Measurements from ENCODE around the gene CCDC66.

CCDC66 gene

DNA sequence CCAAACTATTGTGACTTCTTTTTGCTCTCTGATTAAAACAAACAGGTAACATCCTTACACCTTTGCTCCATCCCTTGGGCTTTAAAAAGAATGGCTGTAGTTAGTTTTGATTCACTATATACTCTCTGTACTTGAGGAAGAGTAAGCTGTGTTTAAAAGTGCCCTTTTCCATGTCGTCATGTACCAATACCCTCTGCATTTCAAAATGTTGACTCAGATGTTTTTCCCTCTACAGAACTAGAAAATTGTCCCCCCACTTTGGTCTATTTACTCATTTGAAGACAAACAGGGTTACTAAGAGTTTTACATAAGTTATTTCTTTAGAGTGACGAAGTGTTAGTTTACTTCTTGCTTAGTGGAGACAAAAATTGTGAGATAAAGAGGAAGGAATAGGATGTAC, 63.4 kb downstream of the CCDC66 start:
- no peak overlapping the region for H3K4me2 ChIP-seq (ENCODE audit: low read length)
- no peak overlapping the region for H3K9ac ChIP-seq
- no peaks in the 10 kb centered on the region for H3K9me3 ChIP-seq (ENCODE audit: control insufficient read depth, low read length)
- no peaks in the 10 kb centered on the region for H3K4me1 ChIP-seq
- TF ChIP-seq, protein P1, sequence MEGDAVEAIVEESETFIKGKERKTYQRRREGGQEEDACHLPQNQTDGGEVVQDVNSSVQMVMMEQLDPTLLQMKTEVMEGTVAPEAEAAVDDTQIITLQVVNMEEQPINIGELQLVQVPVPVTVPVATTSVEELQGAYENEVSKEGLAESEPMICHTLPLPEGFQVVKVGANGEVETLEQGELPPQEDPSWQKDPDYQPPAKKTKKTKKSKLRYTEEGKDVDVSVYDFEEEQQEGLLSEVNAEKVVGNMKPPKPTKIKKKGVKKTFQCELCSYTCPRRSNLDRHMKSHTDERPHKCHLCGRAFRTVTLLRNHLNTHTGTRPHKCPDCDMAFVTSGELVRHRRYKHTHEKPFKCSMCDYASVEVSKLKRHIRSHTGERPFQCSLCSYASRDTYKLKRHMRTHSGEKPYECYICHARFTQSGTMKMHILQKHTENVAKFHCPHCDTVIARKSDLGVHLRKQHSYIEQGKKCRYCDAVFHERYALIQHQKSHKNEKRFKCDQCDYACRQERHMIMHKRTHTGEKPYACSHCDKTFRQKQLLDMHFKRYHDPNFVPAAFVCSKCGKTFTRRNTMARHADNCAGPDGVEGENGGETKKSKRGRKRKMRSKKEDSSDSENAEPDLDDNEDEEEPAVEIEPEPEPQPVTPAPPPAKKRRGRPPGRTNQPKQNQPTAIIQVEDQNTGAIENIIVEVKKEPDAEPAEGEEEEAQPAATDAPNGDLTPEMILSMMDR (IDR thresholded peaks at IDR 0.05), result no peak
- no peak overlapping the region for H3K27ac ChIP-seq
- H3K79me2 ChIP-seq, result no peaks in the 10 kb centered on the region
- H3K36me3 ChIP-seq (ENCODE audit: control insufficient read depth, insufficient read depth, low read length), result no peaks in the 10 kb centered on the region
- H3K27me3 ChIP-seq (ENCODE audit: control insufficient read depth, insufficient read depth, low read length), result no peaks in the 10 kb centered on the region
- H3K4me3 ChIP-seq (ENCODE audit: low read depth, low read length), result no peak overlapping the region
- no peak overlapping the region for H2AFZ ChIP-seq

DNA sequence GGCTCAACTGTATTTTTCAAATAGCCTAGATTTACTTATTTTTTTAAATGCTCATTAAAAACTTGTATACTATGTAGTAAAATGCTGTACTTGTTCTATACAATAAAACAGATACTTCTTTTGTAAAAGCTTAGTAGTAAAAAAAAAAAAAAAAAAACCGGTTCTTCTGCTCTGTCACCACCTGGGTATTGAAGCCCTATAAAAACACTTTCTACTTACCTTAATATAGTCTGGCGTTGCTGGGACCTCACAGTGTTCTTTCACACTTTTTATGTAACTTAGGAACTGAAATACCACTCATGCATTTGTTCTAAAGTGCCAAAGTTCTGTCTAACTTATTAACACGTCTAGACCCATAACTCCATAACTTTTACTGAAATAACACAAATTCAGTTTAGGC, 64.7 kb downstream of the CCDC66 start:
- Histone ChIP-seq H3K4me2 (ENCODE audit: low read length) (peak overlapping the region; percentile 16), H3K9me3 (ENCODE audit: control insufficient read depth, low read length) (no peaks in the 10 kb centered on the region), H2AFZ (no peak overlapping the region), H3K4me1 (no peaks in the 10 kb centered on the region), H3K79me2 (no peaks in the 10 kb centered on the region), H3K9ac (no peak overlapping the region), H3K4me3 (ENCODE audit: low read depth, low read length) (no peak overlapping the region), H3K27ac (no peak overlapping the region), H3K27me3 (ENCODE audit: control insufficient read depth, insufficient read depth, low read length) (no peaks in the 10 kb centered on the region), H3K36me3 (ENCODE audit: control insufficient read depth, insufficient read depth, low read length) (no peaks in the 10 kb centered on the region)
- TF ChIP-seq, protein P1 (IDR thresholded peaks at IDR 0.05), result no peak

DNA sequence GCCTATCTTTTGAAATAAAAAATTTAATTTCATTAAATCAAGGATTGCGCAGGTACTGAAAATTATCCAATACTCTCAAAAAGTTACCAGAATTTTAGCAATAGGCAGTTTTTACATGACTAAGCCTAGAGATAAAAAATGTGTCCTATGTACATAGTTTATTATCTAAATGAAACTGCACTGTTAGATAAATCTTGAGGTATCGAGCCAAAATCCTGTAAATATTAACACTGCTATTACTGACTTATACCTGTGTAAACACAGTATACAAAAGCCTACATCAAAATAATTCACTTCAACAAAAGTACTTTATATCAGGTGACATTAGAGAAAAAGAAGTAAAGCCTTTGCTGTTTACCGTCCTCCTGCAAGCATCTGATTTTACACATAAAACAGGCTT, 65.4 kb downstream of the CCDC66 start:
- no peaks in the 10 kb centered on the region for H3K36me3 ChIP-seq (ENCODE audit: control insufficient read depth, insufficient read depth, low read length)
- no peak overlapping the region for H2AFZ ChIP-seq
- no peaks in the 10 kb centered on the region for H3K9me3 ChIP-seq (ENCODE audit: control insufficient read depth, low read length)
- H3K9ac ChIP-seq, result no peak overlapping the region
- H3K4me3 ChIP-seq (ENCODE audit: low read depth, low read length), result no peak overlapping the region
- no peaks in the 10 kb centered on the region for H3K4me1 ChIP-seq
- no peak overlapping the region for H3K4me2 ChIP-seq (ENCODE audit: low read length)
- TF ChIP-seq, protein P1 (IDR thresholded peaks at IDR 0.05), result no peak
- no peaks in the 10 kb centered on the region for H3K27me3 ChIP-seq (ENCODE audit: control insufficient read depth, insufficient read depth, low read length)
- H3K27ac ChIP-seq, result no peak overlapping the region
- no peaks in the 10 kb centered on the region for H3K79me2 ChIP-seq

DNA sequence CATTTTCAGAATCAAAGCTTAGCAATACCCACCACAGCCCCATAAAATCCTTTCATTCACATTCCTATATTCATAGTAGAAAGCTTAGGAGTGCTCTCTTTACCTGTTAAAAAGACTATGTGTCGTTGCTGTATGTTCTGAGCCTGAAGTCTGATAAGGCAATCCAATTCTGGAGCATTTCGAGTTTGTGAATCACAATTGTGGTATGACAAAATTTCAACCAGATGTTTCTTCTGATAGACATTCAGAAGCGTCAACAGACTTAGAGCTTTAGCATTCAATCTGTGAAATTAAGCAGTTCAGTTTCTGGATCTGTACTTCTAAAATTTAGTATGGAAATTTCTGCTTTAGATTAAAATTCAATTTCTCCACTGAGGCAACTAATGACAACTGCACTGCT, 67.8 kb downstream of the CCDC66 start:
- Histone ChIP-seq H3K79me2 (no peaks in the 10 kb centered on the region), H3K4me1 (no peaks in the 10 kb centered on the region), H3K27me3 (ENCODE audit: control insufficient read depth, insufficient read depth, low read length) (no peaks in the 10 kb centered on the region), H3K27ac (no peak overlapping the region), H2AFZ (no peak overlapping the region), H3K4me2 (ENCODE audit: low read length) (no peak overlapping the region), H3K9me3 (ENCODE audit: control insufficient read depth, low read length) (no peaks in the 10 kb centered on the region), H3K9ac (no peak overlapping the region), H3K36me3 (ENCODE audit: control insufficient read depth, insufficient read depth, low read length) (no peaks in the 10 kb centered on the region), H3K4me3 (ENCODE audit: low read depth, low read length) (no peak overlapping the region)
- TF ChIP-seq, protein P1 (IDR thresholded peaks at IDR 0.05), result no peak

DNA sequence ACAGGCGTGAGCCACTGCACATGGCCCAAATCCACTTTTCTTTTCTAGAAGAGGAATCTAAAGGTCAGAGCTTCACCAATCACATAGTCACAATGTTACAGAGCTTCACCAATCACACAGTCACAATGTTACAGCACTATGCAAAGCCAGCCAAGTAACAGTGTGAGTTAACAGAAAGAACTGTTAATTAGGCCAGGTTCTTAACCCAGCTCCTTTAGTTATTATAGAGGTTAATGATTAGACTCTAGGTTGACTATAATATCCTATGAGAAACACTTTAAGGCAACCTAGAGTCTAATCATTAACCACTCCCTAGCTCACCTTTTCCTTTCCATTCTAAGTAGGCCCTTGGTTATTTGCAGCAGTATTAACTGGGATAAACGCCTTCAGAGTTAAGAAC, 72.1 kb downstream of the CCDC66 start:
- TF ChIP-seq, protein P1 (IDR thresholded peaks at IDR 0.05), result no peak
- no peak overlapping the region for H3K4me3 ChIP-seq (ENCODE audit: low read depth, low read length)
- H3K36me3 ChIP-seq (ENCODE audit: control insufficient read depth, insufficient read depth, low read length), result no peaks in the 10 kb centered on the region
- H3K9ac ChIP-seq, result no peak overlapping the region
- H3K27me3 ChIP-seq (ENCODE audit: control insufficient read depth, insufficient read depth, low read length), result no peaks in the 10 kb centered on the region
- H3K4me1 ChIP-seq, result no peaks in the 10 kb centered on the region
- no peak overlapping the region for H3K4me2 ChIP-seq (ENCODE audit: low read length)
- H3K27ac ChIP-seq, result no peak overlapping the region
- H2AFZ ChIP-seq, result no peak overlapping the region
- H3K9me3 ChIP-seq (ENCODE audit: control insufficient read depth, low read length), result no peaks in the 10 kb centered on the region
- no peaks in the 10 kb centered on the region for H3K79me2 ChIP-seq
